Progenitor cell of endocrine pancreas (in vitro differentiated cells): Measurements from ENCODE around the gene LTBP1. TPM values are rescaled to one million over a fixed set of nuclear protein-coding genes. Genes with fewer than 3 reads are reported as not detected.
A peak's percentile ranks its signal among the peaks of the same experiment; 100 is the strongest.

Experiments
- DNase-seq: peaks from one replicate; pipeline ENCODE4 v3.0.0; 2021; ENCODE audit warnings: low spot score; ENCODE audit not compliant: unreplicated experiment
- H3K27ac Mint-ChIP-seq: 2 replicates; pipeline ENCODE4 v1.8.0; 2021; ENCODE audit warnings: mild to moderate bottlenecking, moderate library complexity, mixed read lengths
- H3K27me3 Mint-ChIP-seq: 2 replicates; pipeline ENCODE4 v1.8.0; 2021; ENCODE audit warnings: mixed read lengths
- H3K36me3 Mint-ChIP-seq: 2 replicates; pipeline ENCODE4 v1.8.0; 2022; ENCODE audit warnings: mixed read lengths; ENCODE audit not compliant: insufficient read depth
- H3K4me1 Mint-ChIP-seq: 2 replicates; pipeline ENCODE4 v1.8.0; 2021; ENCODE audit warnings: low read depth, mixed read lengths
- H3K4me3 Mint-ChIP-seq: 2 replicates; pipeline ENCODE4 v1.8.0; 2021; ENCODE audit warnings: low read depth, mild to moderate bottlenecking, moderate library complexity, mixed read lengths
- H3K9me3 Mint-ChIP-seq: 2 replicates; pipeline ENCODE4 v1.8.0; 2021; ENCODE audit warnings: low read depth, mixed read lengths
- CTCF ChIP-seq: fragments of 200-600 bp; sonication (generic); IDR thresholded peaks from one replicate; pipeline ENCODE4 v1.5.0; 2021; ENCODE audit warnings: antibody characterized with exemption, mild to moderate bottlenecking; ENCODE audit not compliant: unreplicated experiment
- total RNA-seq: library from RNA; stranded (reverse); gene quantifications from 2 replicates; pipeline ENCODE4 v1.2.1, GENCODE V29; 2021

The LTBP1 gene
- total RNA-seq, 1 donor from 2014 or later = 63.0 TPM

DNA sequence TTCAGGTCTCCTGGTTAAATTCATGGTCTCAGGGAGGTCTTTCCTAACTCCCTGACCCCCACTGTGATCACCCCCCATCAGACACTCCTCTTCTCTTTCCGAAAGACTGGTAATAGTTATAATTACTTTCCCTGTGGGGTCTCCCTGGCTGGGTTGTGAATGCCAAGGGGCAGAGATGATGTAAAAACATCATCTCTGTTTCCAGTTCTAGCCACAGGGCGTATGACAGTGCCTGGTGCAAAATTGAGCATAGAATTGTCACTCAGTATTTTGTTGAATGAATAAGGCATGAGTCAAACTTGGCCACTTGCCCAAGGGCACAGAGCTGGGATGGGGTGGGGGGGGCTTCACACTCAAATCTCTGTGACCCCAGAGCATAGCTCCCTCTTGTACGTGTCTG, 65.2 kb downstream of the LTBP1 start:
- Mint-ChIP-seq H3K36me3 (no peaks in the 10 kb centered on the region), H3K4me1 (peaks cover 18% of the 10 kb centered on the region), H3K4me3 (no peak overlapping the region), H3K27ac (no peak overlapping the region), H3K9me3 (no peaks in the 10 kb centered on the region), H3K27me3 (no peaks in the 10 kb centered on the region)
- TF ChIP-seq CTCF = no peak
- no peak for DNase-seq

- H3K4me1 Mint-ChIP-seq = peaks cover 18% of the 10 kb centered on the region
- H3K36me3 Mint-ChIP-seq = no peaks in the 10 kb centered on the region
Measured at GRCh38 chr2:33013684-33014110, 66.9 kb downstream of the LTBP1 start.

GRCh38 chr2:33014268-33014667, 67.5 kb downstream of the LTBP1 start:
- TF ChIP-seq CTCF = no peak
- Mint-ChIP-seq H3K4me3 (no peak overlapping the region), H3K27ac (peak overlapping the region; percentile 39), H3K4me1 (peaks cover 18% of the 10 kb centered on the region), H3K9me3 (no peaks in the 10 kb centered on the region), H3K27me3 (no peaks in the 10 kb centered on the region), H3K36me3 (no peaks in the 10 kb centered on the region)
- no peak for DNase-seq

More at GRCh38 chr2:33013684-33014110, 66.9 kb downstream of the LTBP1 start:
- peak overlapping the region; percentile 4 for H3K27ac Mint-ChIP-seq
- no peaks in the 10 kb centered on the region for H3K27me3 Mint-ChIP-seq
- H3K4me3 Mint-ChIP-seq = no peak overlapping the region
- H3K9me3 Mint-ChIP-seq = no peaks in the 10 kb centered on the region
- no peak for DNase-seq
- TF ChIP-seq CTCF = no peak

DNA sequence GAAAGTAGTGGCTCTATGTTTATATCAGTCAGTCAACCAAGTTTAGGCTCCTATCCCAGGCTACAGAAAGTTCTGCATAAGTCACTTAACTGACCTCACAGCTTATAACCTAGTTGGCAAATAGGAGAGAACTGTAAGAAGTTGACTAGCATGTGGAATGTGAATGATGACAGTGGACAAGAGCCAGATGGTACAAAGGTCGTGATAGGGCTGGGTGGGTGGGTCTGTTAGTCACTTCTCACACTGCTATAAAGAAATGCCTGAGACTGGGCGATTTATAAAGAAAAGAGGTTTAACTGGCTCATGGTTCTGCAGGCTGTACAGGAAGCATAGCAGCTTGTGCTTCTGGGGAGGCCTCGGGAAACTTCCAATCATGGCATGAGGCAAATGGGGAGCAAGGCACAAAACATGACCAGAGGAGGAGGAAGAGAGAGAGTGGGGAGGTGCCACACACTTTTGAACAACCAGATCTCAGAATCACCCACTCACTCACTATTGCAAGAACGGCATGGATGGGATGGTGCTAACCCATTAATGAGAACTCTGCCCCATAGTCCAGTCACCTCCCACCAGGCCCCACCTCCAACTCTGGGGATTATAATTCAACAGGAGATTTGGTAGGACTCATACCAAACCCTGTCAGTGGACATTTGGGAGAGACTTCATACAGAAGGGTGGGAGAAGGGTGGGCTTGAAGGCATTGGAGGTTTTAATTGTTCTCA, 68.8 kb downstream of the LTBP1 start:
- DNase-seq = no peak
- Mint-ChIP-seq H3K4me1 (peaks cover 18% of the 10 kb centered on the region), H3K36me3 (no peaks in the 10 kb centered on the region), H3K4me3 (no peak overlapping the region), H3K27me3 (no peaks in the 10 kb centered on the region), H3K27ac (no peak overlapping the region), H3K9me3 (no peaks in the 10 kb centered on the region)
- TF ChIP-seq CTCF = no peak

GRCh38 chr2:33018271-33018670, 71.5 kb downstream of the LTBP1 start:
- no peak overlapping the region for H3K4me3 Mint-ChIP-seq
- H3K36me3 Mint-ChIP-seq = no peaks in the 10 kb centered on the region
- H3K27me3 Mint-ChIP-seq = no peaks in the 10 kb centered on the region
- peaks cover 18% of the 10 kb centered on the region for H3K4me1 Mint-ChIP-seq
- no peak for DNase-seq
- H3K27ac Mint-ChIP-seq = no peak overlapping the region
- TF ChIP-seq CTCF = no peak
- H3K9me3 Mint-ChIP-seq = no peaks in the 10 kb centered on the region
